ENCODE results near the gene CD83.
A peak's percentile ranks its signal among the peaks of the same experiment; 100 is the strongest.
"Not testable (repeated sequence)": the region's sequence is repeated elsewhere in the genome, so short reads cannot be mapped to it uniquely, and the experiment has no call there.

Gene CD83

DNA sequence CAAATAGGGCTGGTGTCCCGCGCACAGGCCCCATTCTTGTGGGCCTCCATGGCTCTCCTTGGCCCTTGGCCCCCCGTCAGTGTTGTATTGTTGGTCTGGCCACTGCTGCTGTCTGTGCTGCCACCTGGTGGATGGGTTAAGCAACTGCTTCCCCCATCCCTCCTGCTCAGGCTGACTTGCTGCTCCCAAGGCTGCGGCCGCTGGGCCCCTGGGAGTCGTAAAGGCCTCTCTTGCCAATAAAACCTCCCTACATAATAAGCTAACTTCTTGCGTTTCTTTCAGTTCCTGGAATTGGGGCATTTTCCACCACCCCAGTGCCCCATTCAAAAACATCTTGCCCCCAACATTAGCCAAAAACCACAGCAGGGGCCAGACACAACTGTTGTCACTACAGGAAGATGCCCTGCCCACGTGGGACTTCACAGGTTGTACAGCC, 27.1 kb downstream of the CD83 start:
- H3K4me3 ChIP-seq (ENCODE audit: low read depth, low read length), result no peak overlapping the region
- TF ChIP-seq, protein P1, sequence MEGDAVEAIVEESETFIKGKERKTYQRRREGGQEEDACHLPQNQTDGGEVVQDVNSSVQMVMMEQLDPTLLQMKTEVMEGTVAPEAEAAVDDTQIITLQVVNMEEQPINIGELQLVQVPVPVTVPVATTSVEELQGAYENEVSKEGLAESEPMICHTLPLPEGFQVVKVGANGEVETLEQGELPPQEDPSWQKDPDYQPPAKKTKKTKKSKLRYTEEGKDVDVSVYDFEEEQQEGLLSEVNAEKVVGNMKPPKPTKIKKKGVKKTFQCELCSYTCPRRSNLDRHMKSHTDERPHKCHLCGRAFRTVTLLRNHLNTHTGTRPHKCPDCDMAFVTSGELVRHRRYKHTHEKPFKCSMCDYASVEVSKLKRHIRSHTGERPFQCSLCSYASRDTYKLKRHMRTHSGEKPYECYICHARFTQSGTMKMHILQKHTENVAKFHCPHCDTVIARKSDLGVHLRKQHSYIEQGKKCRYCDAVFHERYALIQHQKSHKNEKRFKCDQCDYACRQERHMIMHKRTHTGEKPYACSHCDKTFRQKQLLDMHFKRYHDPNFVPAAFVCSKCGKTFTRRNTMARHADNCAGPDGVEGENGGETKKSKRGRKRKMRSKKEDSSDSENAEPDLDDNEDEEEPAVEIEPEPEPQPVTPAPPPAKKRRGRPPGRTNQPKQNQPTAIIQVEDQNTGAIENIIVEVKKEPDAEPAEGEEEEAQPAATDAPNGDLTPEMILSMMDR (IDR thresholded peaks at IDR 0.05; ENCODE audit: low read depth, low read length, missing control alignments), result peak; percentile 95
- DNase-seq (ENCODE audit: low read depth), result peak; percentile 51

DNA sequence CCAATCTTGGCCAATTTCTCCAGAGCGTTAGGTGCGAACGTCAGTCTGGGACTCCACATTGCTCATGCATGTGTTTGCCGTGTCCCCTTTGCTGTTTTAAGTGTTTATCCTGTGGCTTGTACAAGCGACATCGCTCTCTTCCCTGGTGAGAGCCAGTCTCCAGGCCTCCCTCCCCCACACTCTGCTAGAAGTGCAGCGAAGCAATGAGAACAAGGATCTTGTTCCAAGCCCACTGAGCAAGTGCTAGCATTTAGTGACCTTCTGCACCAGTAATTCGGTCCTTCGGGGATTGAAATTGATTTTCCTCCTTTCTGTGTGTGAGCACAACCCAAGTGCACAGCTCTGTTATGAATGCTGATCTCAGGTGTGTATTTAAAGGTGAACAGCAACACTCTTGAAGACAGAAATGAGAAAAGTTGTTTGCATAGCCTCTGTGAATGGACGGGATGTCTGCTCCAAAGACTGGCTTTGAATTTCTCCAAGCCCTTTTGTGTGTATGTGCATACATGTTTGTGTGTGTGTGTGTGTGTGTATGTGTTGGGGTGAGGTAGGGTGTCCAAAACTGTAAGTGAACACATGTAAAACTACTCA, 29.0 kb downstream of the CD83 start:
- TF ChIP-seq, protein P1 (IDR thresholded peaks at IDR 0.05; ENCODE audit: low read depth, low read length, missing control alignments), result no peak
- H3K4me3 ChIP-seq (ENCODE audit: low read depth, low read length), result no peak overlapping the region
- DNase-seq (ENCODE audit: low read depth), result no peak

DNA sequence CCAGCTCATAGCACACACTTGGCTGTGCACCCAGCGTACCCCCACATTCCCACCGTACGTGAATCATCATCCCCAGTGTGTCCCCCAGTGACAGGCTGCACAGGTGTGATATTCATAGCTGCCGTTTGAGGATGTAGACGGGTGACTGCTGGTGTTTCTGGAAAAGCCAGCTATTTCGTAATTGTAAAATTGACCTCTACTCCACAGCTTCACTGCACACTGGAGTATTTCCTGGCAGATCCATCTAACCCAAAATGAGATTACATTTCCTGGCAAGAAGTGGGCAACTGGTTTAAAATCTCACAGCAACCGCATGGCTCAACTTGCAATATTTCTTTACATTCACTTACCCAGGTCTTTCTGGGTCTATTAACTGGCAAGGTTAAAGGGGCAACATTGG, 30.3 kb downstream of the CD83 start:
- TF ChIP-seq, protein P1 (IDR thresholded peaks at IDR 0.05; ENCODE audit: low read depth, low read length, missing control alignments), result no peak
- no peak overlapping the region for H3K4me3 ChIP-seq (ENCODE audit: low read depth, low read length)
- no peak for DNase-seq (ENCODE audit: low read depth)

DNA sequence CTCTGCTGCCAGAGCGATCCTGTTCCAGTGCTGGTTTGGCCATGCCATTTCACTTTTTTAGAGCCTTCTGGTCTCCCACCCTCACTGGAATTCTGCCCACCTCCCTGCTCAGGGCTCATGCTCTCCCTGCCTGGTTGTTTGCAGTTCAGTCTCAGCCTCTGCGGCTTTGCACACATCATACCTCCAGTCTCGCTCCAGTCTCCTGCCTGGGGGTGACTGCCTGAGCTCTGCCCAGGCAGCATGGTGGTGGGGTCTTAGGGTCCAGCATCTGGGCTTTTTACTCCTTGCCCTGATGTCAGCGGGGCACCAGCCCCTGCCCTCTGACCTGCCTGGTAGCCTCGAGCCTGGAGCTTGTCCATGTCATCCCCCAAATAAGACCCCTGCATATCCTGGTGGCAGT, 30.9 kb downstream of the CD83 start:
- TF ChIP-seq, protein P1 (IDR thresholded peaks at IDR 0.05; ENCODE audit: low read depth, low read length, missing control alignments), result no peak
- H3K4me3 ChIP-seq (ENCODE audit: low read depth, low read length), result no peak overlapping the region
- DNase-seq (ENCODE audit: low read depth), result no peak

DNA sequence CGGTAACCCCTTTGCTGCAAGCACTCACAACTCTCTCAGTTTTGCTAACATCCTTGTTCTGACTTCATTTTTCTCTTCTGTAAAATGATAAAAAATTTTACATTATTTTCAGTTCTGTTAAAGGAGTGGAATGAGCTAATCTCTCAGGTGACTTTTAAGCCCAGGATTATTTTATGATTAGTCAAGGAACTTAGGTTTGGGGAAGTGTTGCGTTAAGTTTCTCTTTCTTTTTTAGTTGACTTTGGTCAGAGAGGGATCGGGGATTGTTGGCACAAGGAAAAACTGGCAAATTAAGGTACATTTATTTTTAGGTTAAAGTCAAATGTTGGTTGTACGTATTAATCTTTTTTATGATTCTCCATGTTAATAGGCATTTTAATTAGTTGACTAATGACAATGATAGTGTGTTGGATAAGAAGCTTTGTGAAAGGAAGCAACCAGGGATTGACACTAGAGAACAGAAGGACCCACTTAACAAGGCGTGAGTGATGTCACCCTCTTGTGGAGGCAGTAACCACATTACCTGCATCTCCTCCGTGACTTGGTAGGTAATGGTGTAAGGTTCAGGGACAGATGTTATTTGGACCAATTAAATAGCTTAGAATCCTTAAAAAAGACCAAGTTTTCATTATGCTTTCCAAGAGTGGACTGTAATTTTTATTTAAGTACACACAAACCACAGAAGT, 31.6 kb downstream of the CD83 start:
- no peak for DNase-seq (ENCODE audit: low read depth)
- no peak overlapping the region for H3K4me3 ChIP-seq (ENCODE audit: low read depth, low read length)
- TF ChIP-seq, protein P1 (IDR thresholded peaks at IDR 0.05; ENCODE audit: low read depth, low read length, missing control alignments), result no peak

DNA sequence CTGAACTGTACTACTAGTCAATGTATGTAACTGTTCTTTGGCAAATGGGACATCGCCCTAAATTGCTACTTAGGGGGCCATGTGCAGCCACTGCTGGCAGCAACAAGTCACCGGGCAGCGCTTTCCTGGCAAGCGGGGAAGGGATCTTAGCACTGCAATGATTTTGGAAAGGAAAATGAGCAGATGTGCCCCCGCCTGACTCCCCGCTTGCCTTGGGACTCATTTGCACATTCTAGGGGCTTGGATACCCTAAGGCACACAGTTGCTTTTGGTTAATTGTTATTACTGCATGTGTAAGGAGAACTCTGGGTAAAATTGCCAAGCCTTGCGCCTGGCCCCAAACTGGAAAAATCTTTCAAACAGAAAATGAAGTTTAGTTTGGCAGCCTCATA, 32.2 kb downstream of the CD83 start:
- TF ChIP-seq, protein P1 (IDR thresholded peaks at IDR 0.05; ENCODE audit: low read depth, low read length, missing control alignments), result no peak
- no peak overlapping the region for H3K4me3 ChIP-seq (ENCODE audit: low read depth, low read length)
- DNase-seq (ENCODE audit: low read depth), result no peak

DNA sequence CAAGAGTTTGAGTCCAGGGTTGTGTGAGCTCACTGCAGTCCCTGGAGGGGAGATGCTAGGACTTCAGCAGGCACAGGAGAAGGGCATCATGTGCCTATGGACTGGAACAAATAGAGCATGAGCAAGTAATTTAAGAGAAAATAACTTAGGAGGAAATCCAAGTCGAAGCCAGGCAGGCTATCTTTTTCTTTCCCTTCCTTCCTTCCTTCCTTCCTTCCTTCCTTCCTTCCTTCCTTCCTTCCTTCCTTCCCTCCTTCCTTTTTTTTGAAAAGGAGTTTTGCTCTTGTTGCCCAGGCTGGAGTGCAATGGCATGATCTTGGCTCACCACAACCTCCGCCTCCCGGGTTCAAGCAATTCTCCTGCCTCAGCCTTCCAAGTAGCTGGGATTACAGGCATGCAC, 33.7 kb downstream of the CD83 start:
- DNase-seq (ENCODE audit: low read depth); H3K4me3 ChIP-seq (ENCODE audit: low read depth, low read length): not testable (repeated sequence)
